Measurements from ENCODE around the gene ATAD2B. TPM values are rescaled to one million over a fixed set of nuclear protein-coding genes. Genes with fewer than 3 reads are reported as not detected.

Gene ATAD2B
- total and polyA plus RNA-seq, 2 of the 4 experiments (the other 2 are of a cell fraction), result 1.5 to 5.0 TPM

DNA sequence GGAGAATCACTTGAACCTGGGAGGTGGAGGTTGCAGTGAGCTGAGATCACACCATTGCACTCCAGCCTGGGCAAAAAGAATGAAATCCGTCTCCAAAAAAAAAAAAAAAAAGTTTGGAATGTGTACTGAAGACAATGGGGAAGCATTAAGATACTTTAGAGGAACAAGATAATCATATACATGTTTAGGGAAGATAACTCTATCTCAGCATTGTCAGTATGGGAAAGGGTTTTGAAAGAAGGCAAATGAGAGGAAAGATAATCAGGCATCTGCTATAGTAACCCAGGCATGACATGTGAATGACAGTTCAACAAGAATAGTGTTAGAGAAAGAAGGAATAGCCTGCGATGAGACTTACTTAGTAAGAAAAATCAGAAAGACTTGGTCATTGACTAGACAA, 112.0 kb downstream of the ATAD2B start:
- H2BK20ac ChIP-seq (ENCODE audit: low read depth, low read length), result no peak overlapping the region
- no peak overlapping the region for H3K23ac ChIP-seq (ENCODE audit: low read depth, low read length)
- intact Hi-C loops (cut with micrococcal nuclease) (no loop called here), in situ Hi-C loops (cut with MboI; ENCODE audit: low sequenced_read_pairs) (no loop called here), dilution Hi-C loops (cut with HindIII; ENCODE audit: low sequenced_read_pairs, unreplicated experiment) (no loop called here)
- H3K4me2 ChIP-seq (ENCODE audit: low read depth, low read length), result no peak overlapping the region
- no peak overlapping the region for H3K56ac ChIP-seq (ENCODE audit: extremely low read depth, insufficient read depth, low read length)
- H2AFZ ChIP-seq (replicated peaks; ENCODE audit: low read length, poor library complexity), result no peak overlapping the region
- H4K8ac ChIP-seq (ENCODE audit: low read depth in 2 of 2, low read length in 2 of 2), result no peak overlapping the region
- H3K9ac ChIP-seq (ENCODE audit: low read depth, low read length), result no peak overlapping the region
- H2AK5ac ChIP-seq (ENCODE audit: low read depth, low read length), result no peak overlapping the region
- H3K9me1 ChIP-seq (ENCODE audit: insufficient read depth, low read length), result no peaks in the 10 kb centered on the region
- no CpG with 5 or more reads among the region's 2 CpGs for WGBS, 2 experiments (ENCODE audit: extremely low coverage in 2 of 2, insufficient read length in 1 of 2)
- ATAC-seq (ENCODE audit: low read depth) (no peak), DNase-seq (no peak)
- peaks cover 3% of the 10 kb centered on the region for H3K36me3 ChIP-seq (ENCODE audit: control insufficient read depth, insufficient read depth, low read length)
- peaks cover 2 to 4% of the 10 kb centered on the region in 2 experiments; a peak in 1 of 4 replicates for H3K79me1 ChIP-seq (ENCODE audit: low read depth in 1 of 2, low read length in 2 of 2)
- no peaks in the 10 kb centered on the region for H3K4me1 ChIP-seq (ENCODE audit: control insufficient read depth, insufficient read depth, low read length)
- no peak for TF ChIP-seq MAFK (IDR thresholded peaks at IDR 0.05; ENCODE audit: low read depth, low read length)
- TF ChIP-seq SMC3 (IDR thresholded peaks at IDR 0.05; ENCODE audit: low read depth, low read length), result no peak
- no peak for TF ChIP-seq RAD21 (IDR thresholded peaks at IDR 0.05; ENCODE audit: low read length)
- no peak for TF ChIP-seq CEBPB (IDR thresholded peaks at IDR 0.05; ENCODE audit: low read depth, low read length)
- TF ChIP-seq RCOR1 (IDR thresholded peaks at IDR 0.05; ENCODE audit: insufficient replicate concordance, low read length), result no peak
- TF ChIP-seq BHLHE40 (IDR thresholded peaks at IDR 0.05; ENCODE audit: low read depth, low read length), result no peak
- no peak for TF ChIP-seq CHD1 (IDR thresholded peaks at IDR 0.05; ENCODE audit: low read depth, low read length)
- TF ChIP-seq, protein P1, sequence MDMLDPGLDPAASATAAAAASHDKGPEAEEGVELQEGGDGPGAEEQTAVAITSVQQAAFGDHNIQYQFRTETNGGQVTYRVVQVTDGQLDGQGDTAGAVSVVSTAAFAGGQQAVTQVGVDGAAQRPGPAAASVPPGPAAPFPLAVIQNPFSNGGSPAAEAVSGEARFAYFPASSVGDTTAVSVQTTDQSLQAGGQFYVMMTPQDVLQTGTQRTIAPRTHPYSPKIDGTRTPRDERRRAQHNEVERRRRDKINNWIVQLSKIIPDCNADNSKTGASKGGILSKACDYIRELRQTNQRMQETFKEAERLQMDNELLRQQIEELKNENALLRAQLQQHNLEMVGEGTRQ (IDR thresholded peaks at IDR 0.05; ENCODE audit: low read depth, low read length), result no peak
- TF ChIP-seq POLR2A (IDR thresholded peaks at IDR 0.05; ENCODE audit: low read depth, low read length), result no peak
- TF ChIP-seq MXI1 (IDR thresholded peaks at IDR 0.05; ENCODE audit: borderline replicate concordance, low read depth, low read length), result no peak
- no peak for TF ChIP-seq FOS (IDR thresholded peaks at IDR 0.05; ENCODE audit: low read depth, low read length)
- TF ChIP-seq, protein P2, sequence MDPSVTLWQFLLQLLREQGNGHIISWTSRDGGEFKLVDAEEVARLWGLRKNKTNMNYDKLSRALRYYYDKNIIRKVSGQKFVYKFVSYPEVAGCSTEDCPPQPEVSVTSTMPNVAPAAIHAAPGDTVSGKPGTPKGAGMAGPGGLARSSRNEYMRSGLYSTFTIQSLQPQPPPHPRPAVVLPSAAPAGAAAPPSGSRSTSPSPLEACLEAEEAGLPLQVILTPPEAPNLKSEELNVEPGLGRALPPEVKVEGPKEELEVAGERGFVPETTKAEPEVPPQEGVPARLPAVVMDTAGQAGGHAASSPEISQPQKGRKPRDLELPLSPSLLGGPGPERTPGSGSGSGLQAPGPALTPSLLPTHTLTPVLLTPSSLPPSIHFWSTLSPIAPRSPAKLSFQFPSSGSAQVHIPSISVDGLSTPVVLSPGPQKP (IDR thresholded peaks at IDR 0.05; ENCODE audit: borderline replicate concordance, low read depth, low read length), result no peak
- no peak overlapping the region for H2AK9ac ChIP-seq (replicated peaks; ENCODE audit: low read depth, low read length, poor library complexity)
- H3K4me3 ChIP-seq (ENCODE audit: insufficient read depth, low read depth, low read length), result no peak overlapping the region
- H4K5ac ChIP-seq (ENCODE audit: low read depth, low read length), result no peak overlapping the region
- no peak overlapping the region for H3K18ac ChIP-seq (ENCODE audit: low read depth, low read length)
- no peak overlapping the region for H4K91ac ChIP-seq (ENCODE audit: insufficient read depth, low read depth, low read length)
- H2BK5ac ChIP-seq (ENCODE audit: low read depth, low read length, poor library complexity, severe bottlenecking), result no peak overlapping the region
- H3K4ac ChIP-seq (ENCODE audit: low read depth, low read length), result no peak overlapping the region
- no TSS peak for BruUV-seq (replicated peaks)
- H2BK15ac ChIP-seq (ENCODE audit: low read depth, low read length), result no peak overlapping the region
- no peak overlapping the region for H3K14ac ChIP-seq (replicated peaks; ENCODE audit: low read depth, low read length)
- H4K20me1 ChIP-seq (ENCODE audit: insufficient read depth, low read length), result no peaks in the 10 kb centered on the region
- no peak overlapping the region for H2BK120ac ChIP-seq (ENCODE audit: low read depth, low read length)
- ChIA-PET CTCF (no interaction called here), POLR2A (ENCODE audit: unreplicated experiment) (no interaction called here)
- H3K27ac ChIP-seq (ENCODE audit: insufficient read depth, low read length), result no peak overlapping the region
- H3K9me3 ChIP-seq (ENCODE audit: control insufficient read depth, insufficient read depth, low read length), result no peaks in the 10 kb centered on the region
- H3K27me3 ChIP-seq (ENCODE audit: control insufficient read depth, insufficient read depth, low read length), result no peaks in the 10 kb centered on the region
